HG03439 (cell line): ENCODE results near the gene ZAP70.

Experiments
- ATAC-seq: cut with Tn5 transposase; IDR thresholded peaks from one replicate; pipeline ENCODE4 v1.9.1; 2021; ENCODE audit warnings: mild to moderate bottlenecking, moderate library complexity; ENCODE audit not compliant: unreplicated experiment

Gene ZAP70

GRCh38 chr2:97732436-97733340 lies 19.3 kb downstream of the ZAP70 start:
- no peak for ATAC-seq

- ATAC-seq = no peak
Observed at GRCh38 chr2:97733341-97734035, 20.1 kb downstream of the ZAP70 start.

GRCh38 chr2:97734061-97735051 lies 21.0 kb downstream of the ZAP70 start:
- no peak for ATAC-seq

GRCh38 chr2:97735161-97735561 lies 21.8 kb downstream of the ZAP70 start:
- ATAC-seq = no peak

- ATAC-seq = no peak
Observed at GRCh38 chr2:97736185-97736584, 22.8 kb downstream of the ZAP70 start.

- no peak for ATAC-seq
Observed at GRCh38 chr2:97736608-97737330, 23.4 kb downstream of the ZAP70 start.

GRCh38 chr2:97737421-97738178 lies 24.2 kb downstream of the ZAP70 start:
- ATAC-seq = no peak

- ATAC-seq = no peak
Observed at GRCh38 chr2:97738179-97739019, 25.0 kb downstream of the ZAP70 start.

GRCh38 chr2:97739020-97739892 lies 25.9 kb downstream of the ZAP70 start:
- no peak for ATAC-seq

GRCh38 chr2:97739893-97740245 lies 26.5 kb downstream of the ZAP70 start:
- no peak for ATAC-seq

GRCh38 chr2:97740590-97741182 lies 27.3 kb downstream of the ZAP70 start:
- no peak for ATAC-seq

GRCh38 chr2:97741251-97741650 lies 27.9 kb downstream of the ZAP70 start:
- no peak for ATAC-seq

- no peak for ATAC-seq
Observed at GRCh38 chr2:97741686-97742085, 28.3 kb downstream of the ZAP70 start.

GRCh38 chr2:97742381-97742847 lies 29.0 kb downstream of the ZAP70 start:
- ATAC-seq = no peak

GRCh38 chr2:97743913-97744312 lies 30.5 kb downstream of the ZAP70 start:
- ATAC-seq = no peak

- no peak for ATAC-seq
Observed at GRCh38 chr2:97745474-97746174, 32.2 kb downstream of the ZAP70 start.

- ATAC-seq = no peak
Observed at GRCh38 chr2:97747285-97747684, 33.9 kb downstream of the ZAP70 start.
